Gastrocnemius medialis (tissue), 4 donors: ENCODE results near the gene GAS7. TPM values are rescaled to one million over a fixed set of nuclear protein-coding genes. Genes with fewer than 3 reads are reported as not detected.

Source experiments
- ATAC-seq, 2 donors: fragments of 150-250 bp; one replicate each; pipeline ENCODE4 v1.9.1; 2016
- DNase-seq, 2 donors: peaks; one replicate each; pipeline ENCODE4 v3.0.0-alpha.2; 2019
- H3K27ac ChIP-seq, 4 donors: fragments of 200-600 bp; sonication (generic); 1 replicate in 1 of 4; 2 replicates in 3 of 4; pipeline ENCODE4 v1.5.1; 2016 to 2018; ENCODE audit warnings: mild to moderate bottlenecking in 2 of 4, moderate library complexity in 1 of 4
- H3K27me3 ChIP-seq, 3 donors: fragments of 200-600 bp; sonication (generic) in 2 of 3; 1 replicate in 1 of 3; 2 replicates in 2 of 3; pipeline versions ENCODE4 v1.5.1 to v1.6.0; 2016 to 2019; ENCODE audit warnings: mild to moderate bottlenecking in 1 of 3, moderate library complexity in 1 of 3
- H3K36me3 ChIP-seq, 2 donors: fragments of 200-600 bp; sonication (generic) in 1 of 2; one replicate each; pipeline ENCODE4 v1.5.1; 2017 to 2018
- H3K4me1 ChIP-seq, 2 donors: fragments of 200-600 bp; sonication (generic) in 1 of 2; one replicate each; pipeline ENCODE4 v1.5.1; 2016 to 2017; ENCODE audit warnings: mild to moderate bottlenecking in 2 of 2
- H3K4me3 ChIP-seq, 4 donors: fragments of 200-600 bp; sonication (generic) in 3 of 4; 1 replicate in 1 of 4; 2 replicates in 3 of 4; pipeline ENCODE4 v1.5.1; 2016 to 2019; ENCODE audit warnings: mild to moderate bottlenecking in 2 of 4
- H3K9me3 ChIP-seq, 3 donors: fragments of 200-600 bp; sonication (generic) in 2 of 3; 1 replicate in 1 of 3; 2 replicates in 2 of 3; pipeline ENCODE4 v1.5.1; 2016 to 2019
- CTCF ChIP-seq, 5 experiments: fragments of 450-650 bp in 3 of 5; fragments of 200-600 bp in 2 of 5; sonication (generic) in 2 of 5; IDR thresholded peaks in 4 of 5; conservative IDR thresholded peaks in 1 of 5; 1 replicate in 4 of 5; 2 replicates in 1 of 5; pipeline ENCODE4 v1.5.1; 2016 to 2019; ENCODE audit warnings: antibody characterized with exemption in 5 of 5, mild to moderate bottlenecking in 3 of 5, moderate library complexity in 3 of 5
- POLR2A ChIP-seq, 2 donors: fragments of 450-650 bp; IDR thresholded peaks; one replicate each; pipeline ENCODE4 v1.6.1; 2017; ENCODE audit warnings: antibody characterized with exemption in 2 of 2, mild to moderate bottlenecking in 2 of 2, moderate library complexity in 2 of 2
- in situ Hi-C, 4 donors: fragments of 200-750 bp; cut with MboI; loops; one replicate each; pipeline versions ENCODE4 v1.15.0 to v1.8.0; 2017; ENCODE audit warnings: low sequenced_read_pairs in 4 of 4
- intact Hi-C: fragments of 100-400 bp; cut with DNase I; formaldehyde crosslinking; loops from one replicate; pipeline ENCODE4 v1.15.1; 2023; ENCODE audit warnings: low total_unique reads
- total RNA-seq, 4 donors: library from RNA; depleted of rRNA; stranded (reverse); fragments of >200 nt; gene quantifications; one replicate each; pipeline versions ENCODE4 v1.1.0 to v1.2.3, GENCODE V29; 2016

The GAS7 gene
- total RNA-seq, 4 donors from 2014 or later, result 5.8 to 7.1 (median 6.1) TPM

GRCh38 chr17:10126616-10127501, 71.5 kb downstream of the GAS7 start:
- Histone ChIP-seq H3K27me3 (no peaks in the 10 kb centered on the region), H3K27ac (peak overlapping the region; percentile 54 to 68 (median 65)), H3K9me3 (no peaks in the 10 kb centered on the region), H3K36me3 (no peaks in the 10 kb centered on the region), H3K4me3 (no peak overlapping the region), H3K4me1 (peaks cover 0 to 4% of the 10 kb centered on the region in 2 donors)
- no peak for TF ChIP-seq POLR2A (IDR thresholded peaks at IDR 0.05)
- TF ChIP-seq CTCF (IDR thresholded peaks at IDR 0.05 in 4 of 5, conservative IDR thresholded peaks at IDR 0.05 in 1 of 5), result no peak
- ATAC-seq, result peak; percentile 40
- DNase-seq, result peak in 1 of 2 donors; percentile 33
- in situ Hi-C loops (loop anchor here in 1 of 4 donors (25.0 kb wide), 2 partner anchors 90 to 165 kb away; no protein-coding TSS in a partner anchor), intact Hi-C loops (loop anchor here (10.0 kb wide), 1 partner anchor 152 kb away; no protein-coding TSS in a partner anchor)

- intact Hi-C loops, result loop anchor here (10.0 kb wide), 1 partner anchor 151 kb away; no protein-coding TSS in a partner anchor
- no peak for DNase-seq
- ATAC-seq, result no peak
- in situ Hi-C loops, result loop anchor here in 1 of 4 donors (25.0 kb wide), 2 partner anchors 89 to 164 kb away; no protein-coding TSS in a partner anchor
- H3K27me3 ChIP-seq, result no peaks in the 10 kb centered on the region
- no peaks in the 10 kb centered on the region for H3K36me3 ChIP-seq
- TF ChIP-seq POLR2A (IDR thresholded peaks at IDR 0.05) (no peak), CTCF (IDR thresholded peaks at IDR 0.05 in 4 of 5, conservative IDR thresholded peaks at IDR 0.05 in 1 of 5) (no peak)
- peaks cover 0 to 4% of the 10 kb centered on the region in 2 donors for H3K4me1 ChIP-seq
- peak overlapping the region in 2 of 4 donors; percentile 54 to 64 for H3K27ac ChIP-seq
- no peaks in the 10 kb centered on the region for H3K9me3 ChIP-seq
- no peak overlapping the region for H3K4me3 ChIP-seq
Measured at GRCh38 chr17:10126276-10126615, 72.2 kb downstream of the GAS7 start.

GRCh38 chr17:10125531-10126275, 72.7 kb downstream of the GAS7 start:
- H3K36me3 ChIP-seq, result no peaks in the 10 kb centered on the region
- H3K27me3 ChIP-seq, result no peaks in the 10 kb centered on the region
- H3K9me3 ChIP-seq, result no peaks in the 10 kb centered on the region
- peaks cover under 1 to 4% of the 10 kb centered on the region in 2 donors for H3K4me1 ChIP-seq
- intact Hi-C loops, result loop anchor here (10.0 kb wide), 1 partner anchor 151 kb away; no protein-coding TSS in a partner anchor
- H3K4me3 ChIP-seq, result no peak overlapping the region
- in situ Hi-C loops, result loop anchor here in 1 of 4 donors (25.0 kb wide), 2 partner anchors 88 to 163 kb away; no protein-coding TSS in a partner anchor
- ATAC-seq, result no peak
- no peak for TF ChIP-seq POLR2A (IDR thresholded peaks at IDR 0.05)
- TF ChIP-seq CTCF (IDR thresholded peaks at IDR 0.05 in 4 of 5, conservative IDR thresholded peaks at IDR 0.05 in 1 of 5), result no peak
- DNase-seq, result no peak
- peak overlapping the region in 3 of 4 donors; percentile 21 to 52 (median 38) for H3K27ac ChIP-seq

GRCh38 chr17:10123093-10123492, 75.3 kb downstream of the GAS7 start:
- DNase-seq (no peak), ATAC-seq (no peak)
- intact Hi-C loops (loop anchor here (10.0 kb wide), 1 partner anchor 148 kb away; no protein-coding TSS in a partner anchor), in situ Hi-C loops (no loop called here)
- Histone ChIP-seq H3K27me3 (no peaks in the 10 kb centered on the region), H3K36me3 (no peaks in the 10 kb centered on the region), H3K4me3 (no peak overlapping the region), H3K9me3 (no peaks in the 10 kb centered on the region), H3K27ac (no peak overlapping the region), H3K4me1 (peaks cover 6 to 7% of the 10 kb centered on the region in 2 donors)
- no peak for TF ChIP-seq CTCF (IDR thresholded peaks at IDR 0.05 in 4 of 5, conservative IDR thresholded peaks at IDR 0.05 in 1 of 5)
- TF ChIP-seq POLR2A (IDR thresholded peaks at IDR 0.05), result no peak
